ENCODE measurements around the gene XPOT. TPM values are rescaled to one million over a fixed set of nuclear protein-coding genes. Genes with fewer than 3 reads are reported as not detected.

XPOT gene, protein sequence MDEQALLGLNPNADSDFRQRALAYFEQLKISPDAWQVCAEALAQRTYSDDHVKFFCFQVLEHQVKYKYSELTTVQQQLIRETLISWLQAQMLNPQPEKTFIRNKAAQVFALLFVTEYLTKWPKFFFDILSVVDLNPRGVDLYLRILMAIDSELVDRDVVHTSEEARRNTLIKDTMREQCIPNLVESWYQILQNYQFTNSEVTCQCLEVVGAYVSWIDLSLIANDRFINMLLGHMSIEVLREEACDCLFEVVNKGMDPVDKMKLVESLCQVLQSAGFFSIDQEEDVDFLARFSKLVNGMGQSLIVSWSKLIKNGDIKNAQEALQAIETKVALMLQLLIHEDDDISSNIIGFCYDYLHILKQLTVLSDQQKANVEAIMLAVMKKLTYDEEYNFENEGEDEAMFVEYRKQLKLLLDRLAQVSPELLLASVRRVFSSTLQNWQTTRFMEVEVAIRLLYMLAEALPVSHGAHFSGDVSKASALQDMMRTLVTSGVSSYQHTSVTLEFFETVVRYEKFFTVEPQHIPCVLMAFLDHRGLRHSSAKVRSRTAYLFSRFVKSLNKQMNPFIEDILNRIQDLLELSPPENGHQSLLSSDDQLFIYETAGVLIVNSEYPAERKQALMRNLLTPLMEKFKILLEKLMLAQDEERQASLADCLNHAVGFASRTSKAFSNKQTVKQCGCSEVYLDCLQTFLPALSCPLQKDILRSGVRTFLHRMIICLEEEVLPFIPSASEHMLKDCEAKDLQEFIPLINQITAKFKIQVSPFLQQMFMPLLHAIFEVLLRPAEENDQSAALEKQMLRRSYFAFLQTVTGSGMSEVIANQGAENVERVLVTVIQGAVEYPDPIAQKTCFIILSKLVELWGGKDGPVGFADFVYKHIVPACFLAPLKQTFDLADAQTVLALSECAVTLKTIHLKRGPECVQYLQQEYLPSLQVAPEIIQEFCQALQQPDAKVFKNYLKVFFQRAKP
- total RNA-seq: 61.4 TPM

DNA sequence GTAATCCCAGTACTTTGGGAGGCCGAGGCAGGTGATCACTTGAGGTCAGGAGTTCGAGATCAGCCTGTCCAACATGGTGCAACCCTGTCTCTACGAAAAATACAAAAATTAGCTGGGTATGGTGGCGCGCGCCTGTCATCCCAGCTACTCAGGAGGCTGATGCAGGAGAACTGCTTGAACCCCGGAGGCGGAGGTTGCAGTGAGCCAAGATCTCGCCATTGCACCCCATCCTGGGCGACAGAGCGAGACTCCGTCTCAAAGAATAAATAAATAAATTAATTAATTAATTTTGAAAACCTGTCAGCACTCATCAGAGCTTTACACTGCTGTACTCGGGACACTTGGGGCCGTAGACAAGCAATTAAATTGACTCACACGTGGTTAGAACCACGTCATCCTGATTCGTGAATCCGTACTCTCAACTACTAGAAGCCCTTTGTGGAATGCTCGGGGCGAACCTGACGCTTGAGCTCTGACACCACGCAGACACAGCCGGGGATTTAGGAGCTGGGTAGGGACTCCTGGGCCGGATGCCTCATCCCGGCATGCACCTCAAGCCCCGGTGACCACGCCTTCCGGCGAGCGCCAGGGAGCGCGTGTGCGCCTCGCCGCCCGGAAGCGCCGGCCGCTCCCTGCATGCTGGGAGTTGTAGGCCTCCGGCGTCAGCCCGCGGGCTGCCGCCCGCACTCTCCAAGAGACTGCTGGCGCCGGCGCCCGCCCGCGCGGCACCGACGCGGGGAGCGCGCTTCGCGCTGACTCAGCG is at the start of gene XPOT:
Gene XPOT (plus strand): TSS at position 686 of the 763 bp plus-strand sequence. CDS start 5,644 bp downstream, outside the sequence.

DNA sequence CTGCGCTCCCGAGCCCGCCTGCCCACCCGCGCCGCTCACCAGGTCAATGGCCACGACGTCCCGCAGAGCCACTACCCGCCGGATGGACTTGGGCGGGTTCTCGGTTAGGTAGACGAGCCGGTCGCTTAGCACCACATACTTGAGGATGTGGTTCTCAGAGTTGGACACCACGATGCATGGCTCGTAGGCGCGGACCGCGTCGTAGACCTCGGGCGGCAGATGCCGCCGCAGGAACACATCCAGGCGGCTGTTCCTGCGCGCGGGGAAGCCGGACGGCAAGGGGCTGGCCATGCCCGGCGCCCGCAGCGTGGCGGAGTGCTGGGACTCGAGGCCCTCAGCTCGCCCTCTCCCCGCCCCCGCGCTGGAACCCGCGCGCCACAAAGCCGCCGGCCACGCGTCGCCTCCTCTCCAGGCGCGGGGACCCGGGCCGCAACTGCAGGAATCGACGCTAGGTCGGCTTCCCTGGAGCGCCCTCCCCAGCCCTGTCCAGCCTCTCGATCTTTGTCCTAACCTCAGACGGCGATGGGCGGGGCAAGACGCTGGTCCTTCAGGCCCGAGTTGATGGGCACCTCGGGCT is 13.8 kb upstream of the XPOT start, which contains the start of gene C12orf56:
Gene C12orf56 (minus strand): TSS at position 484 of the 577 bp plus-strand sequence. CDS start 193 bp downstream, at position 291.

DNA sequence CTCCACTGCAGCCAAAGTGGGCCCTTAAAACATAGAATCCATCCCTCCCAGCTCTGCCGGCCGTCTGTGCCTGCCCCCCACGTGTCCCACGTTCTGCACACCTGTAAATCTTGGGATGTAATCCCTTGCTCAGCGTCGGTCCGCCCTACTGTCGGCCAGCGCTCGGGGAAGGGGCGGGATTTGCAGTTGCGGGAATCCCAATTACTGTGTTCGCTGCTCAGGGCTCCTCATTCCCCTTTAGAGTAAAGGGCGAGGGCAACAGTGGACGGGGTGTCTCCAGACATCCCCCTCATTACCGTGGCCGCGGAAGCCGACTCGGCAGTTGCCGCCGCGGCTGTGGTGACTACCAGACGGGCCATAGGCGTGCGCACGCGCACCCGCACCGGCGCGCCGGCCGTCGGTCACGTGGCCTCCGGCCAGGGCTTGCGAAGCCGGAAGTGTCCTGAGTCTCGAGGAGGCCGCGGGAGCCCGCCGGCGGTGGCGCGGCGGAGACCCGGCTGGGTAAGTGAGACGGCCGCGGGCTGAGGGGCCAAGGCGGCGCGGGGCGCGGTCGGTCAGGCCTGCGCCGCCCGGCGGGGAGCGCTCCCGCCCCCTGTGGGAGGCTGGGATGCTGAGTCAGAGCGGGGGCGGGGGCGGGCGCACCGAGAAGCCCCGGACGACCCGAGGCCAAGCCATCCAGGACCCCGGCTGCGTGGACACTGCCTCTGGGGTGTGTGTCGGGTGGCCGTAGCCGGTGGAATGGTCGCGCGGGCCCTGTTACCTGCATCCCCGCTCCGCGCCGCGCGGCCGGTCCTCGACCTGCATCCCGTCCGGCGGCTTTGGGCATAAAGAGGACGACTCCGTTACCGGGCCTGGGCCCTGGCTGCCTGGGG is 47.7 kb downstream of the XPOT start, which contains the start of gene TBK1:
Gene TBK1 (plus strand): TSS at position 434 of the 872 bp plus-strand sequence. CDS start 3,751 bp downstream, outside the sequence.

Small RNA genes within 50 kb of the gene (small RNA-seq; reads per million reads assigned to genes)
- gene RF01210: not detected

Other genes starting within 250 kb of the XPOT start
- 9.9 TPM for gene KICS2, start 182.1 kb upstream of the XPOT start, total RNA-seq
- gene C12orf56, start 13.6 kb upstream of the XPOT start, total RNA-seq: 1.2 TPM
- 31.4 TPM for gene TBK1, start 47.7 kb downstream of the XPOT start, total RNA-seq
- 4.8 TPM for gene RASSF3, start 206.1 kb downstream of the XPOT start, total RNA-seq

Measured in diencephalon (tissue), 1 donor.